Eye (tissue), 1 donor: ENCODE data around the gene RNF130.
"Not testable (repeated sequence)": the region's sequence is repeated elsewhere in the genome, so short reads cannot be mapped to it uniquely, and the experiment has no call there.

Experiments used
- DNase-seq: peaks from one replicate; pipeline ENCODE4 v3.0.0-alpha.2; 2015

RNF130 gene

GRCh38 chr5:179967489-179967888 is 104.1 kb downstream of the RNF130 start:
- no peak for DNase-seq

GRCh38 chr5:179964015-179964414 is 107.5 kb downstream of the RNF130 start:
- no peak for DNase-seq

- no peak for DNase-seq
Measured at GRCh38 chr5:179963375-179963774, 108.2 kb downstream of the RNF130 start.

- DNase-seq: no peak
Measured at GRCh38 chr5:179960204-179960831, 111.2 kb downstream of the RNF130 start.

GRCh38 chr5:179959641-179960040 is 111.9 kb downstream of the RNF130 start:
- no peak for DNase-seq

GRCh38 chr5:179959118-179959517 is 112.4 kb downstream of the RNF130 start:
- DNase-seq: not testable (repeated sequence)

- no peak for DNase-seq
Measured at GRCh38 chr5:179955630-179956029, 115.9 kb downstream of the RNF130 start.

- DNase-seq: no peak
Measured at GRCh38 chr5:179955062-179955461, 116.5 kb downstream of the RNF130 start.

GRCh38 chr5:179954434-179954833 is 117.1 kb downstream of the RNF130 start:
- no peak for DNase-seq

- no peak for DNase-seq
Measured at GRCh38 chr5:179953987-179954386, 117.6 kb downstream of the RNF130 start.

GRCh38 chr5:179936976-179937681 is 134.4 kb downstream of the RNF130 start:
- no peak for DNase-seq

GRCh38 chr5:179930788-179931473 is 140.6 kb downstream of the RNF130 start:
- no peak for DNase-seq

- DNase-seq: no peak
Measured at GRCh38 chr5:179927824-179928223, 143.7 kb downstream of the RNF130 start.

- no peak for DNase-seq
Measured at GRCh38 chr5:179926657-179927056, 144.9 kb downstream of the RNF130 start.

- DNase-seq: no peak
Measured at GRCh38 chr5:179923436-179923835, 148.1 kb downstream of the RNF130 start.

GRCh38 chr5:179920175-179920574 is 151.4 kb downstream of the RNF130 start:
- DNase-seq: peak; percentile 19

GRCh38 chr5:179919487-179920060 is 152.0 kb downstream of the RNF130 start:
- peak; percentile 63 for DNase-seq

GRCh38 chr5:179918742-179919486 is 152.6 kb downstream of the RNF130 start:
- DNase-seq: no peak

- DNase-seq: no peak
Measured at GRCh38 chr5:179916523-179916922, 155.0 kb downstream of the RNF130 start.

- no peak for DNase-seq
Measured at GRCh38 chr5:179915406-179915935, 156.1 kb downstream of the RNF130 start.

- no peak for DNase-seq
Measured at GRCh38 chr5:179914032-179914755, 157.4 kb downstream of the RNF130 start.

GRCh38 chr5:179913461-179913860 is 158.1 kb downstream of the RNF130 start:
- DNase-seq: no peak
